22Rv1 (cell line): ENCODE data around the gene TCL1A.

Experiments
- H3K27ac ChIP-seq: fragments of 450-650 bp; 2 replicates; pipeline ENCODE4 v1.5.1; 2017
- CTCF ChIP-seq: fragments of 450-650 bp; IDR thresholded peaks from 2 replicates; pipeline ENCODE4 v1.5.1; 2017; ENCODE audit warnings: mild to moderate bottlenecking
- ZFX ChIP-seq: fragments of 450-650 bp; IDR thresholded peaks from 2 replicates; pipeline ENCODE4 v1.6.1; 2017; ENCODE audit warnings: antibody characterized with exemption, borderline replicate concordance

TCL1A gene

GRCh38 chr14:95703805-95704204 lies 10.1 kb downstream of the TCL1A start:
- TF ChIP-seq ZFX = no peak
- no peak overlapping the region for H3K27ac ChIP-seq

GRCh38 chr14:95703341-95703740 lies 10.6 kb downstream of the TCL1A start:
- TF ChIP-seq CTCF (no peak), ZFX (no peak)
- no peak overlapping the region for H3K27ac ChIP-seq

GRCh38 chr14:95701846-95702221 lies 12.1 kb downstream of the TCL1A start:
- TF ChIP-seq ZFX = no peak
- no peak for TF ChIP-seq CTCF
- H3K27ac ChIP-seq = no peak overlapping the region

GRCh38 chr14:95700221-95700976 lies 13.5 kb downstream of the TCL1A start:
- H3K27ac ChIP-seq = no peak overlapping the region
- TF ChIP-seq CTCF (no peak), ZFX (no peak)

- no peak for TF ChIP-seq ZFX
- TF ChIP-seq CTCF = no peak
- H3K27ac ChIP-seq = no peak overlapping the region
Observed at GRCh38 chr14:95699412-95699811, 14.5 kb downstream of the TCL1A start.

- H3K27ac ChIP-seq = no peak overlapping the region
- TF ChIP-seq CTCF (no peak), ZFX (no peak)
Observed at GRCh38 chr14:95698287-95698686, 15.6 kb downstream of the TCL1A start.

- TF ChIP-seq ZFX (no peak), CTCF (no peak)
- H3K27ac ChIP-seq = no peak overlapping the region
Observed at GRCh38 chr14:95697764-95698163, 16.2 kb downstream of the TCL1A start.

GRCh38 chr14:95696741-95697140 lies 17.2 kb downstream of the TCL1A start:
- TF ChIP-seq ZFX (no peak), CTCF (no peak)
- no peak overlapping the region for H3K27ac ChIP-seq
